Endodermal cell (in vitro differentiated cells): ENCODE results near the gene MMEL1. TPM values are rescaled to one million over a fixed set of nuclear protein-coding genes. Genes with fewer than 3 reads are reported as not detected.

Source experiments
- DNase-seq: peaks from one replicate; pipeline ENCODE4 v3.0.0-alpha.2; 2017
- H3K27ac ChIP-seq: 2 replicates; pipeline ENCODE4 v1.5.1; 2013; ENCODE audit warnings: mild to moderate bottlenecking, low read depth, low read length, moderate library complexity
- H3K27me3 ChIP-seq: 2 replicates; pipeline ENCODE4 v1.6.1; 2013; ENCODE audit warnings: mild to moderate bottlenecking, low read length, moderate library complexity; ENCODE audit not compliant: insufficient read depth, control insufficient read depth, poor library complexity, severe bottlenecking
- H3K36me3 ChIP-seq: 2 replicates; pipeline ENCODE4 v1.7.0; 2013; ENCODE audit warnings: mild to moderate bottlenecking, low read length, moderate library complexity; ENCODE audit not compliant: control insufficient read depth, insufficient read depth
- H3K4me1 ChIP-seq: one replicate; pipeline ENCODE4 v1.7.0; 2013; ENCODE audit warnings: low read length; ENCODE audit not compliant: control insufficient read depth, insufficient read depth
- H3K4me3 ChIP-seq: 2 replicates; pipeline ENCODE4 v1.5.1; 2013; ENCODE audit warnings: mild to moderate bottlenecking, low read length, moderate library complexity
- H3K9ac ChIP-seq: 2 replicates; pipeline ENCODE4 v1.6.1; 2013; ENCODE audit warnings: mild to moderate bottlenecking, low read length, moderate library complexity; ENCODE audit not compliant: poor library complexity, severe bottlenecking; ENCODE audit errors: extremely low read depth
- H3K9me3 ChIP-seq: 2 replicates; pipeline ENCODE4 v1.6.1; 2013; ENCODE audit warnings: mild to moderate bottlenecking, low read length, moderate library complexity; ENCODE audit not compliant: control insufficient read depth
- H3K27ac Mint-ChIP-seq: 2 replicates; pipeline ENCODE4 v1.8.0; 2020; ENCODE audit warnings: mixed read lengths
- H3K27me3 Mint-ChIP-seq: 2 replicates; pipeline ENCODE4 v1.8.0; 2021; ENCODE audit warnings: mild to moderate bottlenecking, mixed read lengths; ENCODE audit not compliant: insufficient read depth
- H3K36me3 Mint-ChIP-seq: 2 replicates; pipeline ENCODE4 v1.8.0; 2020; ENCODE audit warnings: low read depth, mixed read lengths
- H3K4me1 Mint-ChIP-seq: 2 replicates; pipeline ENCODE4 v1.8.0; 2020; ENCODE audit warnings: mixed read lengths
- H3K4me3 Mint-ChIP-seq: 2 replicates; pipeline ENCODE4 v1.8.0; 2020; ENCODE audit warnings: mild to moderate bottlenecking, moderate library complexity, mixed read lengths
- H3K9me3 Mint-ChIP-seq: 2 replicates; pipeline ENCODE4 v1.8.0; 2020; ENCODE audit warnings: mild to moderate bottlenecking, mixed read lengths
- WGBS, 2 experiments: methylation state at CpG; one replicate each; pipeline versions ENCODE4 v1.1.5 to v1.1.7; 2013; ENCODE audit warnings: missing lambda C conversion rate in 2 of 2, mixed read lengths in 1 of 2; ENCODE audit not compliant: insufficient coverage in 1 of 2, insufficient read length in 1 of 2; 5-methylcytosine and 5-hydroxymethylcytosine counted together
- total RNA-seq, 2 donors: library from RNA; stranded (reverse); fragmentation: NEBNext Ultra II Directional in 1 of 2; extraction: Animal tissue kit (Norgen Biotek cat#: 25700) in 1 of 2; gene quantifications; 2 replicates in 1 of 2; 3 replicates in 1 of 2; pipeline ENCODE4 v1.2.1, GENCODE V29; 2021
- TF ChIP-seq, protein P1 (sequence below): fragments of 200-600 bp; sonication (generic); conservative IDR thresholded peaks from 2 replicates; pipeline ENCODE4 v1.5.0; 2021; ENCODE audit warnings: antibody characterized with exemption, mild to moderate bottlenecking

MMEL1 gene
- total RNA-seq, 2 donors from 2014 or later, result 0.42 TPM; not detected in 1

- Histone ChIP-seq H3K27ac (no peak overlapping the region), H3K9me3 (no peaks in the 10 kb centered on the region), H3K4me3 (no peak overlapping the region), H3K36me3 (no peaks in the 10 kb centered on the region), H3K4me1 (peaks cover 4% of the 10 kb centered on the region), H3K27me3 (no peaks in the 10 kb centered on the region), H3K9ac (no peak overlapping the region)
- H3K9me3 Mint-ChIP-seq, result no peaks in the 10 kb centered on the region
- H3K27ac Mint-ChIP-seq, result no peak overlapping the region
- DNase-seq, result no peak
- WGBS, 2 experiments, result 93 to 94% methylated on average over 8 to 16 of the region's 16 CpGs
- peaks cover 3% of the 10 kb centered on the region for H3K4me1 Mint-ChIP-seq
- no peak overlapping the region for H3K4me3 Mint-ChIP-seq
- no peaks in the 10 kb centered on the region for H3K36me3 Mint-ChIP-seq
- TF ChIP-seq, protein P1, sequence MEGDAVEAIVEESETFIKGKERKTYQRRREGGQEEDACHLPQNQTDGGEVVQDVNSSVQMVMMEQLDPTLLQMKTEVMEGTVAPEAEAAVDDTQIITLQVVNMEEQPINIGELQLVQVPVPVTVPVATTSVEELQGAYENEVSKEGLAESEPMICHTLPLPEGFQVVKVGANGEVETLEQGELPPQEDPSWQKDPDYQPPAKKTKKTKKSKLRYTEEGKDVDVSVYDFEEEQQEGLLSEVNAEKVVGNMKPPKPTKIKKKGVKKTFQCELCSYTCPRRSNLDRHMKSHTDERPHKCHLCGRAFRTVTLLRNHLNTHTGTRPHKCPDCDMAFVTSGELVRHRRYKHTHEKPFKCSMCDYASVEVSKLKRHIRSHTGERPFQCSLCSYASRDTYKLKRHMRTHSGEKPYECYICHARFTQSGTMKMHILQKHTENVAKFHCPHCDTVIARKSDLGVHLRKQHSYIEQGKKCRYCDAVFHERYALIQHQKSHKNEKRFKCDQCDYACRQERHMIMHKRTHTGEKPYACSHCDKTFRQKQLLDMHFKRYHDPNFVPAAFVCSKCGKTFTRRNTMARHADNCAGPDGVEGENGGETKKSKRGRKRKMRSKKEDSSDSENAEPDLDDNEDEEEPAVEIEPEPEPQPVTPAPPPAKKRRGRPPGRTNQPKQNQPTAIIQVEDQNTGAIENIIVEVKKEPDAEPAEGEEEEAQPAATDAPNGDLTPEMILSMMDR, result no peak
- H3K27me3 Mint-ChIP-seq, result no peaks in the 10 kb centered on the region
Measured at GRCh38 chr1:2567083-2567679, 65.6 kb downstream of the MMEL1 start.

- Mint-ChIP-seq H3K4me3 (no peak overlapping the region), H3K27ac (no peak overlapping the region), H3K4me1 (peaks cover 3% of the 10 kb centered on the region), H3K27me3 (no peaks in the 10 kb centered on the region), H3K9me3 (no peaks in the 10 kb centered on the region), H3K36me3 (no peaks in the 10 kb centered on the region)
- H3K4me3 ChIP-seq, result no peak overlapping the region
- H3K9me3 ChIP-seq, result no peaks in the 10 kb centered on the region
- no peak overlapping the region for H3K9ac ChIP-seq
- TF ChIP-seq, protein P1, result no peak
- no peaks in the 10 kb centered on the region for H3K27me3 ChIP-seq
- DNase-seq, result peak; percentile 55
- H3K36me3 ChIP-seq, result no peaks in the 10 kb centered on the region
- 88 to 89% methylated on average over 9 to 31 of the region's 34 CpGs for WGBS, 2 experiments
- H3K4me1 ChIP-seq, result peaks cover 4% of the 10 kb centered on the region
- H3K27ac ChIP-seq, result no peak overlapping the region
Measured at GRCh38 chr1:2566101-2567045, 66.4 kb downstream of the MMEL1 start.

GRCh38 chr1:2564815-2565374 lies 67.9 kb downstream of the MMEL1 start:
- H3K36me3 ChIP-seq, result no peaks in the 10 kb centered on the region
- peaks cover 4% of the 10 kb centered on the region for H3K4me1 ChIP-seq
- Mint-ChIP-seq H3K27me3 (no peaks in the 10 kb centered on the region), H3K36me3 (no peaks in the 10 kb centered on the region), H3K9me3 (no peaks in the 10 kb centered on the region), H3K4me3 (no peak overlapping the region), H3K27ac (no peak overlapping the region), H3K4me1 (peaks cover 3% of the 10 kb centered on the region)
- no peak overlapping the region for H3K9ac ChIP-seq
- TF ChIP-seq, protein P1, result no peak
- no peak overlapping the region for H3K4me3 ChIP-seq
- 79 to 83% methylated on average over 14 of the region's 14 CpGs for WGBS, 2 experiments
- no peaks in the 10 kb centered on the region for H3K9me3 ChIP-seq
- H3K27me3 ChIP-seq, result no peaks in the 10 kb centered on the region
- no peak overlapping the region for H3K27ac ChIP-seq
- no peak for DNase-seq
